HG03196 (cell line): ENCODE measurements around the gene FABP7.

Experiments used
- ATAC-seq: cut with Tn5 transposase; IDR thresholded peaks from one replicate; pipeline ENCODE4 v1.9.1; 2021; ENCODE audit not compliant: unreplicated experiment

The FABP7 gene

DNA sequence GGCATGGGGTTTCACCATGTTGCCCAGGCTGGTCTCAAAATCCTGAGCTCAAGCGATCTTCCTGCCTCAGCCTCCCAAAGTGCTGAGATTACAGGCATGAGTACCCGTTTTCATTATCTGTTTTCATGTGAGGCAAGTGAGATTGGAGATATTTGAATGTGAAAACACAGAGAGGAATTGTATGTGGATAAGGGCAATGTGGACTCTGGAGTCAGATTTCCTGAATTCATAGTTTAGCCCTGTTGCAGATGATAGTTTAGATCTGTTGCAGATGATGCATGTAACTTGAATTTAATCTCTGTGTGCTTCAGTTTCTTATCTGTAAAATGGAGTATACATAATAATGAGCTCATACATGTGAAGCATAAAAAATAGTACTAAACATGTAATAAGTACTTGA lies 13.2 kb downstream of the FABP7 start:
- ATAC-seq = no peak

DNA sequence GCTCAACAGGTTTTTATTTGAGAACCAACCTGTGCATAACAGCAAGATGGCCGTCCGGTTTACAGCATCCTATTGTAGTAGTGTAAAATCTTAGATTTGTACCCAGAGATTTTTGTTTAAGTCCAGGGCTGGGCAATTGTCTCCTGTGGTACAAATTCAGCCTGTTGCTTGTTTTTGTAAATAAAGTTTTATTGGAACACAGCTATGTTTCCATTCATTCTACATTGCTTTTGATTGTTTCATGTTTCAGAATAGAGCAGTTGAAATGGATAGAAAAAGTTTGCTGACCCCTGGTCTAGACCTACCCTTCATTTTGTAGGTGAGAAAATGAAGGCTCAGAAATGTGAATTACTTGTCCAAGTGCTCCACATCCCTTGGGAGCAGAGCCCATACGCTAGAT lies 18.0 kb downstream of the FABP7 start:
- ATAC-seq = no peak

DNA sequence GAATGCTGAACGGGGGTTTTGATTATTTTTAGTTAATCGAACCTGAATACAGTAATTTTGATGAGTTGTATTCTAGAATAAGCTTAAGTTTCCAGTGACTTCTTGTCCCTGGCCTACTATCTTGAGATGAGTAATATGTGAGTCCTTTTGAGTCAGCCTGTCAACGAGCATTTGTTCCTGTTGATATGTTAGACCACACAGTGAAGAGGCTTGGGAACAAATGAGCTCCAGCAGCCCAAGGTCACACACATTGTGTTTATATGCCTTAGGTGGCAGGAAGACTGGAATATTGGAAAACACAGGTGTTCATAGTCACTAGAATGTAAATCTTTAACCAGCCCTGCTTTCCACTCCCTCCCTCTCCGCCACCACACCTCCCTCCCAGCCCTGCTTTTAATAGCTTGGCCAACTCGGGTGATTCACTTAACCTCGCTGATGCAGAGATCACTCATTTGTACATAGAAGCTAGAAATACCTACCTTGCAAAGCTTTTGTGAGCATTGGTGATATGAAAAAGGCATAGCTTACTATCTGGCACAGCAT lies 18.7 kb downstream of the FABP7 start:
- peak; percentile 92 for ATAC-seq

DNA sequence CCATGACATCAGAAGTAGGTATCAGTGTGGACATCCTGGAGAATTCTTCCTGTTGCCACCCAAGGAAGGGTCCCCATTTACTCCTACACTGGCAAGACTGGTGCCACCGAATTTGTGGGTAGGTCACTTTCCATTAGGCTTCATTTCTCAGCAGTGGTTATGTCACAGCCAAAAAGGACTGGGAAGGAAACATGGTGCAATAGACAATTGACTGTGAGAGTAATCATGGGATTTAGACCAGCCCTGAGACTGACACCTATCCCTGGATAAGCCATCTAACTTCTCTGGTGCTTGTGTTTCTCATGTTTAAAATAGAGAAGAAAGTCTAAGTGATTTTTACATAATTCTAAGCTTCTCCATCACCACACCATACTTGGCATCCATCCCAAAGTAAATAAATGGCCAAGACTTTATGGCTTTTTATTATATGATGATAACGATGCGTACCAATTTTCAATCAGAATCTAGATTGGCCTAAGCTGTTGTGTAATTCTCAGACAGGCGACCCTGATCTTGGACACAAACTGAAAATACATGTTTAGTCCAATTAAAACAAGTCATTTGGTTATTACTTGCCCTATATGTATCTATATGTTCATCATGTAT lies 19.7 kb downstream of the FABP7 start:
- no peak for ATAC-seq

DNA sequence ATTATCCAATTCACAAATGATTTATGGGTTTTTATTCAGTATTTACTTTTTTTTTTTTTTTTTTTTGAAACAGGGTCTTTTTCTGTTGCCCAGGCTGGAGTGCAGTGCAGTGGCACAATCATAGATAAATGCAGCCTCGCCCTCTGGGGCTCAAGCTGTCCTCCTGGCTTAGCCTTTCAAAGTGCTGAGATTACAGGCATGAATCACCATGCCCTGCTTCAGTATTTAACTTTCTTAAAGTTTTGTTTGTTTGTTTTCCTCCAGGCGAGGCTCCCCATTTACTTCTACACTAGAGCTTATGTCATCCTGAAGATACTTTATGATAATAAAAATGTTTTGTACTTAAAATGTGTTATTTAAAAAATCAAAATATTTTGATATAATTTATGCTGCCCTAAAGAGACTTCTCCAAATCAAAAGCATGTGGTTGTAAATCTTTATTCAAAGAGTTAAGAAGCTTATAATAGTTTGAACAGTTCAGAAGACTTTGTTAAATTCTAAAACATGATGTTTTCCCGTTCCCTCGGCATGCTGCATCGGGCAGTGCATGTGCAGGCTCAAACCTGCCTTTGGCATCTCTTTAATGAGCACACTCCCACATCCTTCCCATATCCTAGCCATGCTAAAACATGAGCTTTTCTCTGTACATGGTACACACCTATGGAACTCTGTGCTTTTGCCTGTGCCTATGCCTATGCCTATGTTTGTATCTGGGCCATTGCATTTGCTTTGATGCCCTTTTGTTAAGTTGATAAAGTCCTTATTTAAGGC lies 20.6 kb downstream of the FABP7 start:
- no peak for ATAC-seq

DNA sequence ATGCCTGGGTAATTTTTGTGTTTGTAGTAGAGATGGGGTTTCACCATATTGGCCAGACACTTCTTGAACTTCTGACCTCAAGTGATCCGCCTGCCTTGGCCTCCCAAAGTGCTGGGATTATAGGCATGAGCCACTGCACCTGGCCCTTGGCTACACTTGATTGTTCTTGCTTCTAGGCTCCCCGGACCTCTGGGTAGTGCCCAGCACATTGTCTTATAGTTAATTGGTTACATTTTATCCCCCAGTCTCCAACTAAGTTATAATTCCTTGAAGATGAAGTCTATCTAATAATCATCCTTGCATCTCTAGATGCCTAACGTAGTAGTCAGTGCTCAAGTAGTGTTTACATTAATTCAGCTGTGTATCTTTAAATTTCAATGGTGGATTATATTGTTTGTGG lies 21.4 kb downstream of the FABP7 start:
- ATAC-seq = no peak

DNA sequence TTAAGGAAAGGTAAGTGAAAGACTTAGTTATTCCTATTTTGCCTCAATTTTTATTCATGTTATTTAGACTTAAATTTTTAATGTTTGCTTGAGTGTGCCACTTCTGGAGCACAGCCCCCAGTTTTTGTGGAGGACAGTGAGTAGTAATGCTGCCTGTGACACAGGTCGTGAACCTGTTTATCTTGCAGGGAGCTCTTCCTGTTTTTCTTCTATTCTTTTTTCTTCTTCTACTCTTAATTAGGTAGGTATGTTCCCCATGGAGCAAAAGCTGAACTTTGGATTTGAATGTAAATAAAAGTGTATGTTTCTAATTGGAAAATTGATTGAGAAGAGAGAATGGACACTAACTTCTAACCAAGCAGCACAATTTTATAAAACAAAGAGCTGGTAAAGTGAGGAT lies 21.9 kb downstream of the FABP7 start:
- no peak for ATAC-seq

DNA sequence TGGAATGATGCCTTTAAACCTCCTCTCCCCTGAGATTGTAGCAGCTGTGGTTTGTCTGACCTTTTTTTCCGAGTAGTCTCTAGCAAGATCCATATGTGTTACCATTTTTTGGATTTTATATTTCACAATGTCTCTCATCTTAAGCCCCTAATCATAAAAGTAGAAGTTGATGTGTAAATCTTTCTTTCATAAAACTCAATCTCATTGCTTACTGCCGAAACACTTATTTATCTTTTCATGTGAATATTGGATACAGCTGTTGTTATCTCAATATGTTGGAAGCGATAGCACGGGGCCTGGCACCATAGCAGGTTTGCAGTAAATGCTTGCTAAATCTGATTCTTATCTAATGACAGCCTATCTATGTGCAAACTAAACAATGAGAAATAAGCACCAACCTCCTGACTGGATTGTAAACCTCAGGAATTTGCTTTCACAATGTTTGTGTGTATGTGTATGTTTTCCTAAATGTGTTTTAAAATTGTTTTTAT lies 23.7 kb downstream of the FABP7 start:
- no peak for ATAC-seq

DNA sequence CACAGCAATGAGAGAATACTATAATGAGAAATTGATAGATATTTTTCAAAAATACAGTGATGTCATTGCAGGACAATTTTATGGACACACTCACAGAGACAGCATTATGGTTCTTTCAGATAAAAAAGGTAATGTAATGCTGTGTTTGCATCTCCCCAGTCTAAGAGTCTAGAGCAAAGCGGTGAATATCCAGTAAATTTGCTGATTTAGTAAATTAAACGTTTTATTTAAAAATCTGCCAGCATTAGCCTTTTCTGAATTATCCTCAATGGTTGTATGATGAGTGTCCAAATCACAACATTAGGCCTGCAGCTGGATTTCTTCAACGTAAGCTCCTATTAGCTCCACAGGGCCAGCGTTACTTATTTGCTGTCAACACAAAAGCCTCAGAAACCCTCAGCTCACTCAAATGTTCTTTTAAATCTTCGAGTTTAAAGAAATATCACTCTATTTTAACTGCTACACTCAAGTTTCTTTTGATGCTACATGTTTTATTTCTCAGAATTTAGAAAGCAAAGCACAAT lies 25.5 kb downstream of the FABP7 start:
- ATAC-seq = no peak

DNA sequence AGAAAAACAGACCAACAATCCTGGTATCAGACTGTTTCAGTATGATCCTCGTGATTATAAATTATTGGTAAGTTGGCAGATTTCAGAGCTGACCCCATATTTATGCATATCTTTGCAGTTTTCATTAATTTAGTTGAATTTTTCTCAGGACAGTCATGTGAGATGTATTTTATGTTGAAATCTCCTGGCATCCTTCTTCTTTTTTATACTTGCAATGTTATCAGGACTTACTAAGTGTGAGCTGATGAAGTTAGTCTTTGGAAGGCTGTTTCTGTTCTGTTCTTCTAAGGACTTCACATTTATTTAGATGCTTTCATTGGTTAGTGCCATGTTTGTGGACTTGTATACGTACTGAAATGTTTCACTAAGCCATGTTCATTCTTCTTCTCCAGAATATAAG lies 26.8 kb downstream of the FABP7 start:
- no peak for ATAC-seq

DNA sequence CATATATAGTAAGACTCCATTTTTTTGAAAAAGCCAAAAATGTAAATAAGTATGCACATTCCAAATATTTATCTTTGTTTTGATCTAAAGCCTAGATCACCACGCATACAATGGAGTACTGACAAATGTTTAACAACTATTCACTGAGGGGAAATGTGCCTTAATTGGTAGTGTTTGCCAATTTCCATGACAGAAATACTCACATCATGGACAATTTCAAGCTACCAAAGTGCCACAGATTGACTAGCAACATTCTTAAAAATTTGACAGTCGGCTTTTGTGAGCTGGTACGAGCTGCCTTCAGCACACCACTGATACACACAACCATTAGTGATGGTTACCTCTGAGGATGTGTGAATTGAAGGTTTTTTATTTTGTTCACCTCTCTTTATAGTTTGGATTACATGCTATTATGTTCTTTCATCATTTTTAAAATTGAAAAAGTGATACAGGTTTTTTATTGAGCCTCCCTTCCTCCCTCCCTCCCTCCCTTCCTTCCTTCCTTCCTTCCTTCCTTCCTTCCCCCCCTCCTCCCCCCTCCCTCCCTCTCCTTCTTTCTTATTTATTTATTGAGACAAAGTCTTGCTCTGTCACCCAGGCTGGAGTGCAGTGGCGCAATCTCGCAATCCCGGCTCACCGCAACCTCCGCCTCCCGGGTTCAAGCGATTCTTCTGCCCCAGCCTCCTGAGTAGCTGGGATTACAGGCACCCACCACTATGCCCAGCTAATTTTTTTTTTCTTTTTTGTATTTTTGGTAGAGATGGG lies 28.8 kb downstream of the FABP7 start:
- ATAC-seq = no peak

DNA sequence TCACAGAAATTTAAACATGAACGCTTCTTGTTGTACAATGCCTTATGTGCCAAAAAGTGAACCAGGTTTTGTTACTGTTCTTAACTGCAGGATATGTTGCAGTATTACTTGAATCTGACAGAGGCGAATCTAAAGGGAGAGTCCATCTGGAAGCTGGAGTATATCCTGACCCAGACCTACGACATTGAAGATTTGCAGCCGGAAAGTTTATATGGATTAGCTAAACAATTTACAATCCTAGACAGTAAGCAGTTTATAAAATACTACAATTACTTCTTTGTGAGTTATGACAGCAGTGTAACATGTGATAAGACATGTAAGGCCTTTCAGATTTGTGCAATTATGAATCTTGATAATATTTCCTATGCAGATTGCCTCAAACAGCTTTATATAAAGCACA lies 29.5 kb downstream of the FABP7 start:
- ATAC-seq = no peak

DNA sequence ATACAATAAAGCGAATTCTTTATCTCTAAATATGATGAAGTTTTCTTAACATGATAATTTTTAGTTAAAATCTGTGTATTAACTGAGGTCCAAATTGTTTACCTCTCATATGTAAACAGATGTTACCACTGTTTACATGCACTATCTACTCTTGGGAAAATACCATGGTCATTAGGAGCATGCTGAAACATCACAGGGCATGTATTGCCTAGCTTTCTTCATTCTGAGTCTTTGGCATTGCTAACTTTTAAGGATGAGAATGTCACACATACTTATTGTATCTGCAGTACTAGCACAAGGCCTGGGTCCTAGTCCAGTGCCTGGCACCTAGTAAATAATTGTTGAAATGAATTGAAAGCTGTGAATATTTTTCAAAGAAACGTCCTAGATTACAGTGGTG lies 30.2 kb downstream of the FABP7 start:
- ATAC-seq = no peak

DNA sequence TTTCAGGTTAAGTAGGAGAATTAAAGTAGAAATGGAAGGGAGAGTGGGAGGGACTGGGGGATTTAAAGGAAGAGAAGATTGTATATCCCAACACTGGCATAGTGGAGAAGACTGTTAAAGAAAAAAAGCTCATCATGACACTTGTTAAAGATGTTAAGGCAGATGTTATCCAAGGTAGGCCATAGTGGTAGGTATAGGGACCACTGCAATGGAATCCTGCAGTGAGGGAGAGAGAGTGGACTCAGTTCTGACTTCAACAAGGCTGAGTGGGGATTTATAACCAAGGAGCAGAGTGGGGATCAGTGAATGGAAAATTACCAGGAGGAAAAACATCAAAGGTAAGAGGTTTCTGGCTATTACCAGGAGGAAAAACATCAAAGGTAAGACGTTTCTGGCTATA lies 30.7 kb downstream of the FABP7 start:
- ATAC-seq = no peak

DNA sequence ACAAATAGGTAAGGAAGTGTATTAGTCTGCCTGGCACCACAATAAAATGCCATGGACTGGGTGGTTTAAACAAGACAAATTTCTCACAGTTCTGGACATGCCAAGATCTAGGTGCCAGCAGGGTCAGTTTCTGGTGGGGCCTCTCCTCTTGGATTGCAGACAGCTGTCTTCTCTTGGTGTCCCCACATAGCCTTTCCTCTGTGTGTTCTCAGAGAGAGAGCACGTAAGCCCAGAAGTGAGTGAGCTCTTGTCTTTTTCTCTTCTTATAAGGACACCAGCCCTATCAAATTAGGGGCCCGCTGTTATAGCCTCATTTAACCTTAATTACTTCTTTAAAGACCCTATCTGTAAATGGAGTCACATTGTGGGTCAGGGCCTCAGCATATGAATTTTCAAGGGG lies 37.8 kb downstream of the FABP7 start:
- no peak for ATAC-seq

DNA sequence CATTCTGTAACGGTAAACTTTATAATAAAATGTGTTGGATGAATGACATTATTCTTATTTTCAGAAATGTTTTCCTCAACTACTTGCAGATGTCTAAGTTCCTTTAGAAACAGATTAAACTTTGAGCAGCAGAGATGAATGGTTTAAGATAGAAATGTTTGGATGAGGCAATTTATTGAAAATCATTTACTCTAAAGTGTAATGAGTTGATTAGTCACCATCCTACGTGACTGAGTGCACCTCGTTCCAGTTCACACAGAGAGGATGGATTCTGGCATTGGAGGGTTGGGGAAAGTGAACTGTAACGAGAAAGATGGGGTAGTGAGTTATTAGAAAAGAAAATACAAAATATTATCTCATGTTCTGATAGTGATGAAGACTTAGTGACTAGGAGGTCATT lies 38.2 kb downstream of the FABP7 start:
- no peak for ATAC-seq

DNA sequence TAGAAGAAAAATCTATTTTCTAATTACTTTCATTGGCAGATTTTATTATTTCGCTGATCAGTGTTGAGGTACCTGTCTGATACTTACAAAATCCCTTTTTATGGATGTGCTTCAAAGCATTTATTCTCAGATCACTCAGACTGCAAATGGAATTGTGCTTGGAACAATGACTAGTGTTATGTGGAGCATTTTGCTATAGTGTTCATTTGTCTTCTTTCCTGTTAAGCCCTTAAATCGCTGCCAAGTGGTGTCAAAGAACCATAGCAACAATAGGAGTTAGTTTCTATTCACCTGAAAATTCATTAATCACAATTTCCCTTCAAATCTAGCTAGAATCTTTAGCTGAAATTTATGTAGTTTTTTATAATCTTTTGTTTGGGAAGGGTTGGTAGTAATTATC lies 39.4 kb downstream of the FABP7 start:
- ATAC-seq = no peak

DNA sequence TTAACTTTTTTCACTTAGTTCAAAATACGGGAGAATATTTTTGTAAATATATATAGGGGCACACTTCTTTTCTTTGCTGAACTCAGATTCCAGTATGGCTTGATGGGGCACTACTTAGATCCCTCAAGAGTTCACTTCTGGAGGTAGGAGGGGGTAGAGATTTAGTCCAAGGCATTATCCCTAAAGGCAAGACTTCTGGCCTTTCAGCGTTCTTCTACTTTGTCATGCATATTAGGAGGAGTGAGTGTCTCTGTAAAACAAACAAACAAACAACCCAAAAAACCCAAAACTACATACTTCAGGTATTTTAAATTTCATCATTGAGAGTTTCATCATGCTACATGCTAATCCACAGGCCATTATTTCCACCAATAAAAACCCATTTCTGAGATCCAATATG lies 41.6 kb downstream of the FABP7 start:
- ATAC-seq = no peak

DNA sequence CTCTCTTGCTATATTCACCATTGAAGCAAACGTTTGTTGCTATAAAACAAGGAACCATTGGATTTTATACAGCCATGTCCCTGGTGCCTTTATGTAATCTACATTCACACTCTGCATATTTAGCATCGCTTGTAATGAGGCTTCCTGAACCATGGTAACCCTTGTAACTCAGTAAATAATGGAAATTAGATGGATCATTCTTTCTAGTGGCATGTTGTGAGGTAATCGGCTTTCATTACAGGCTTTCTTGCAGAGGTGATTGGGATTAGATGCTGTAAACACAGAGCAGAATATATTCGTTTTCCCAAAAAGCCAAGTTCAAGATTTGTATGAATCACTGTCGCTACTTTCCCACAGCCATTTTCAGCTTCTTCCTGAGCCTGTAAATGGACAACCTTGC lies 45.6 kb downstream of the FABP7 start:
- no peak for ATAC-seq

DNA sequence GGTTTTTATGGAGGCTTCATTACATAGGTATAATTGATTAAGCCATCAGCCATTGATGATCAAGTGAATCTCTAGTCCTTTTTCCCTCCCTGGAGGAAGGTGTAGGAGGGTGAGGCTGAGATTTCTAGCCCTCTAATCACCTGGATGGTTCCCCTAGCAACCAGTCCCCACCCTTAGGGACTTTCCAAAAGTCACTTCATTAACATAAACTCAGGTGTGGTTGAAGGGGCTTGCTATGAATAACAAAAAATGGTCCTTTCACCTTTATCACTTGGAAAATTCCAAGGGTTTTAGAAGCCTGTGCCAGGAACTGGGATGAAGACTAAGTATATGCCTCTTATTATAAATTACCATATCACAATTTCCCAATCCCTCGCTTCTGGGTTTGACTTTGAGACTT lies 49.9 kb downstream of the FABP7 start:
- no peak for ATAC-seq

DNA sequence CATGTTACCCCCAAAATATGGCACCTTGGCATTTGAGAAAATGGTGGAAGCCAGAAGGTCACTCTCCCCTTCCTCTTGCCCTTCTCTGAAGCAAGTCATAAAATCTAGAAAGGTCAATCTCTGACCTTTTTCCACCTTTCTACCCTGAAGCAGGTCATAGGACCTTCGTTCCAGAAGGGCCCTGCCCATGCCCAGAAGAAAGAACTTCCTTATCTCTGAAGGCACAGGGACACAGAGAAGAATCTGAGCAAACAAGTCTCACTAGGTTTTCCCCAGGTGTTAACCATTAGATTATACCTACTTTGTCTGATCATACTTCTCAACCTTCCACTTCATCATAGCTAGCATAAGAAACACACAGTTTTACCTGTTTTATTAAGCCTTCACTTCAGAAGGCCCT lies 52.0 kb downstream of the FABP7 start:
- ATAC-seq = no peak

DNA sequence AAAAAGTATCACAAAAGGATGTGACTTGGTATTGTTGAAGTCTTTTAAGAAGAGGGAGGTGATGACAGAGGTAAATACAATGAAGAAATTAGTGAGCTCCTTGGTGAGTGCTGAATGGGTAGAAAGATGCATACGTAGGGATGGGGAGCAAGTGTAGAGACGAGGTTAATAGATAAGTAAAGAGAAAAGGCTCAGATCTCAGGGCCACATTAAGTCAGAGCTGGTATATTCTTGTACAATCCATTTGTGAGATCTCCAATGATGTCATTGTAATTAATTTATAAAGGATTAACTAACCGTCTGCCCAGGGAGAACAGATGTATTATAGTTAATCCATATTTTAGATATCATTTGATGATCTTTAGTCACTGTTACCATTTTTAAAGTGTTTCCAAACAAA lies 52.9 kb downstream of the FABP7 start:
- no peak for ATAC-seq
